ENCODE data around the gene CCDC182. TPM values are rescaled to one million over a fixed set of nuclear protein-coding genes. Genes with fewer than 3 reads are reported as not detected.

The CCDC182 gene
- total RNA-seq, 1 donor = not detected

- Histone ChIP-seq H3K9me3 (ENCODE audit: low read depth, low read length) (no peaks in the 10 kb centered on the region), H3K27ac (ENCODE audit: low read depth, low read length) (no peak overlapping the region), H3K27me3 (ENCODE audit: insufficient read depth, low read length) (peaks cover 16% of the 10 kb centered on the region), H4K20me1 (ENCODE audit: insufficient read depth, low read length) (no peaks in the 10 kb centered on the region), H3K36me3 (ENCODE audit: insufficient read depth, low read length) (no peaks in the 10 kb centered on the region), H3K79me2 (ENCODE audit: insufficient read depth, low read length) (no peaks in the 10 kb centered on the region), H3K4me2 (ENCODE audit: insufficient read depth, low read length) (no peak overlapping the region), H3K4me1 (ENCODE audit: insufficient read depth, low read length) (no peaks in the 10 kb centered on the region), H2AFZ (ENCODE audit: low read length) (no peak overlapping the region), H3K4me3 (ENCODE audit: insufficient read depth, low read length) (no peak overlapping the region)
- no peak for DNase-seq (ENCODE audit: insufficient read length, low spot score, missing footprints)
- no peak for TF ChIP-seq CTCF (IDR thresholded peaks at IDR 0.05; ENCODE audit: extremely low read depth, low read depth, low read length)
Measured at GRCh38 chr17:57714665-57715180, 30.4 kb downstream of the CCDC182 start.

- Histone ChIP-seq H3K4me2 (ENCODE audit: insufficient read depth, low read length) (no peak overlapping the region), H3K27me3 (ENCODE audit: insufficient read depth, low read length) (peaks cover 13% of the 10 kb centered on the region), H3K27ac (ENCODE audit: low read depth, low read length) (no peak overlapping the region), H3K9me3 (ENCODE audit: low read depth, low read length) (no peaks in the 10 kb centered on the region), H2AFZ (ENCODE audit: low read length) (no peak overlapping the region), H4K20me1 (ENCODE audit: insufficient read depth, low read length) (no peaks in the 10 kb centered on the region), H3K79me2 (ENCODE audit: insufficient read depth, low read length) (no peaks in the 10 kb centered on the region), H3K36me3 (ENCODE audit: insufficient read depth, low read length) (no peaks in the 10 kb centered on the region), H3K4me1 (ENCODE audit: insufficient read depth, low read length) (no peaks in the 10 kb centered on the region), H3K4me3 (ENCODE audit: insufficient read depth, low read length) (no peak overlapping the region)
- DNase-seq (ENCODE audit: insufficient read length, low spot score, missing footprints) = no peak
- TF ChIP-seq CTCF (IDR thresholded peaks at IDR 0.05; ENCODE audit: extremely low read depth, low read depth, low read length) = no peak
Measured at GRCh38 chr17:57713140-57713539, 32.0 kb downstream of the CCDC182 start.

GRCh38 chr17:57708410-57708809 is 36.7 kb downstream of the CCDC182 start:
- H2AFZ ChIP-seq (ENCODE audit: low read length) = no peak overlapping the region
- no peaks in the 10 kb centered on the region for H3K4me1 ChIP-seq (ENCODE audit: insufficient read depth, low read length)
- H3K27me3 ChIP-seq (ENCODE audit: insufficient read depth, low read length) = peaks cover 23% of the 10 kb centered on the region
- no peaks in the 10 kb centered on the region for H3K36me3 ChIP-seq (ENCODE audit: insufficient read depth, low read length)
- H3K4me3 ChIP-seq (ENCODE audit: insufficient read depth, low read length) = no peak overlapping the region
- no peak overlapping the region for H3K27ac ChIP-seq (ENCODE audit: low read depth, low read length)
- no peaks in the 10 kb centered on the region for H4K20me1 ChIP-seq (ENCODE audit: insufficient read depth, low read length)
- H3K4me2 ChIP-seq (ENCODE audit: insufficient read depth, low read length) = no peak overlapping the region
- no peak for DNase-seq (ENCODE audit: insufficient read length, low spot score, missing footprints)
- H3K79me2 ChIP-seq (ENCODE audit: insufficient read depth, low read length) = no peaks in the 10 kb centered on the region
- TF ChIP-seq CTCF (IDR thresholded peaks at IDR 0.05; ENCODE audit: extremely low read depth, low read depth, low read length) = peak; percentile 18
- no peaks in the 10 kb centered on the region for H3K9me3 ChIP-seq (ENCODE audit: low read depth, low read length)

GRCh38 chr17:57707892-57708291 is 37.2 kb downstream of the CCDC182 start:
- peaks cover 19% of the 10 kb centered on the region for H3K27me3 ChIP-seq (ENCODE audit: insufficient read depth, low read length)
- no peaks in the 10 kb centered on the region for H3K9me3 ChIP-seq (ENCODE audit: low read depth, low read length)
- H4K20me1 ChIP-seq (ENCODE audit: insufficient read depth, low read length) = no peaks in the 10 kb centered on the region
- no peaks in the 10 kb centered on the region for H3K79me2 ChIP-seq (ENCODE audit: insufficient read depth, low read length)
- H3K4me2 ChIP-seq (ENCODE audit: insufficient read depth, low read length) = no peak overlapping the region
- no peaks in the 10 kb centered on the region for H3K36me3 ChIP-seq (ENCODE audit: insufficient read depth, low read length)
- H3K4me3 ChIP-seq (ENCODE audit: insufficient read depth, low read length) = no peak overlapping the region
- no peak for TF ChIP-seq CTCF (IDR thresholded peaks at IDR 0.05; ENCODE audit: extremely low read depth, low read depth, low read length)
- H2AFZ ChIP-seq (ENCODE audit: low read length) = no peak overlapping the region
- no peaks in the 10 kb centered on the region for H3K4me1 ChIP-seq (ENCODE audit: insufficient read depth, low read length)
- no peak overlapping the region for H3K27ac ChIP-seq (ENCODE audit: low read depth, low read length)
- DNase-seq (ENCODE audit: insufficient read length, low spot score, missing footprints) = no peak
